Lung (tissue), 12 donors: ENCODE results near the gene STX1B. TPM values are rescaled to one million over a fixed set of nuclear protein-coding genes. Genes with fewer than 3 reads are reported as not detected.

ENCODE experiments used
- ATAC-seq: fragments of 200-7000 bp; cut with Tn5 transposase; one replicate; pipeline ENCODE4 v1.9.1; 2020; ENCODE audit warnings: moderate number of reproducible peaks; ENCODE audit not compliant: insufficient read depth, low FRiP score
- DNase-seq, 3 donors: peaks; one replicate each; pipeline ENCODE4 v3.0.0-alpha.2; 2013 to 2017
- H3K27ac ChIP-seq, 2 donors: one replicate each; pipeline ENCODE4 v1.5.1; 2013; ENCODE audit warnings: mild to moderate bottlenecking in 2 of 2, moderate library complexity in 2 of 2, control low read depth in 1 of 2, inconsistent platforms in 1 of 2, low read depth in 1 of 2, low read length in 1 of 2
- H3K27me3 ChIP-seq, 3 donors: one replicate each; pipeline ENCODE4 v1.5.1; 2013; ENCODE audit warnings: low read length in 2 of 3; ENCODE audit not compliant: control insufficient read depth in 3 of 3, insufficient read depth in 3 of 3
- H3K36me3 ChIP-seq, 4 donors: one replicate each; pipeline ENCODE4 v1.5.1; 2013; ENCODE audit warnings: low read length in 4 of 4, mild to moderate bottlenecking in 1 of 4, moderate library complexity in 1 of 4; ENCODE audit not compliant: control insufficient read depth in 4 of 4, insufficient read depth in 4 of 4
- H3K4me1 ChIP-seq, 5 donors: one replicate each; pipeline ENCODE4 v1.5.1; 2013; ENCODE audit warnings: low read length in 5 of 5, mild to moderate bottlenecking in 2 of 5, moderate library complexity in 1 of 5; ENCODE audit not compliant: control insufficient read depth in 5 of 5, insufficient read depth in 5 of 5
- H3K4me3 ChIP-seq: one replicate; pipeline ENCODE4 v1.5.1; 2013; ENCODE audit warnings: mild to moderate bottlenecking, control low read depth, moderate library complexity
- H3K9ac ChIP-seq, 2 donors: one replicate each; pipeline ENCODE4 v1.5.1; 2013; ENCODE audit warnings: low read length in 2 of 2, control low read depth in 1 of 2; ENCODE audit not compliant: insufficient read depth in 1 of 2
- H3K9me3 ChIP-seq, 4 donors: one replicate each; pipeline ENCODE4 v1.5.1; 2013; ENCODE audit warnings: low read length in 3 of 4, mild to moderate bottlenecking in 1 of 4, moderate library complexity in 1 of 4; ENCODE audit not compliant: control insufficient read depth in 4 of 4, insufficient read depth in 3 of 4
- CTCF ChIP-seq: IDR thresholded peaks from 2 replicates; pipeline ENCODE4 v1.5.1; 2012; ENCODE audit warnings: mild to moderate bottlenecking; ENCODE audit errors: control extremely low read depth, extremely low read depth
- WGBS, 2 donors: extraction: QIAGEN DNeasy Blood & Tissue Kit; methylation state at CpG; one replicate each; pipeline ENCODE4 v1.1.7; 2013; 5-methylcytosine and 5-hydroxymethylcytosine counted together
- polyA plus RNA-seq, 2 donors: library from polyadenylated mRNA; stranded (reverse); fragments of 200-250 nt; gene quantifications; one replicate each; pipeline ENCODE4 v1.2.1, GENCODE V29; 2013
- total RNA-seq, 2 donors: library from RNA; depleted of rRNA in 1 of 2; stranded (reverse); fragments of >200 nt in 1 of 2; gene quantifications; one replicate each; pipeline ENCODE4 v1.2.1, GENCODE V29; 2014 to 2021
- donor health status: control.
- donor health status: control.
- donor health status: Bipolar disorder and iron deficiency.
- donor health status: healthy.
- donor health status: DM: yes; HTN: yes; CAD: no.

STX1B gene
- total and polyA plus RNA-seq, 4 donors = 0.17 to 0.64 (median 0.41) TPM

GRCh38 chr16:30990105-30990504, 20.3 kb downstream of the STX1B start:
- Histone ChIP-seq H3K4me1 (peaks cover 0 to 8% (median 0%) of the 10 kb centered on the region in 5 donors), H3K9me3 (no peaks in the 10 kb centered on the region), H3K27ac (no peak overlapping the region), H3K27me3 (peaks cover 0 to 4% (median 0%) of the 10 kb centered on the region in 3 donors), H3K4me3 (no peak overlapping the region), H3K36me3 (peaks cover 0 to 2% (median 0%) of the 10 kb centered on the region in 4 donors), H3K9ac (no peak overlapping the region)
- ATAC-seq = no peak
- WGBS, 2 donors = 79 to 81% methylated on average over 12 of the region's 12 CpGs
- no peak for TF ChIP-seq CTCF
- DNase-seq = no peak

- H3K9me3 ChIP-seq = no peaks in the 10 kb centered on the region
- no peak for DNase-seq
- WGBS, 2 donors = 87 to 92% methylated on average over 23 of the region's 23 CpGs
- no peak for ATAC-seq
- H3K4me3 ChIP-seq = no peak overlapping the region
- no peak overlapping the region for H3K9ac ChIP-seq
- peaks cover 0 to 2% (median 0%) of the 10 kb centered on the region in 4 donors for H3K36me3 ChIP-seq
- H3K4me1 ChIP-seq = peaks cover 0 to 8% (median 0%) of the 10 kb centered on the region in 5 donors
- peaks cover 0 to 4% (median 0%) of the 10 kb centered on the region in 3 donors for H3K27me3 ChIP-seq
- no peak overlapping the region for H3K27ac ChIP-seq
- no peak for TF ChIP-seq CTCF
Observed at GRCh38 chr16:30989469-30990047, 20.9 kb downstream of the STX1B start.

- Histone ChIP-seq H3K9me3 (no peaks in the 10 kb centered on the region), H3K4me1 (peaks cover 0 to 8% (median 0%) of the 10 kb centered on the region in 5 donors), H3K36me3 (peaks cover 0 to 14% (median 6%) of the 10 kb centered on the region in 4 donors), H3K9ac (no peak overlapping the region), H3K4me3 (no peak overlapping the region), H3K27ac (no peak overlapping the region), H3K27me3 (peaks cover 0 to 4% (median 0%) of the 10 kb centered on the region in 3 donors)
- TF ChIP-seq CTCF = no peak
- 92 to 95% methylated on average over 30 of the region's 30 CpGs for WGBS, 2 donors
- no peak for ATAC-seq
- DNase-seq = no peak
Observed at GRCh38 chr16:30987581-30988190, 22.8 kb downstream of the STX1B start.
